Stimulated activated CD4-positive, alpha-beta T cell treated with anti-CD3 and anti-CD28 coated beads, TNF-alpha, amount 100 ng/mL, for 24 hours (primary cell): ENCODE measurements around the gene CPLX1.
A peak's percentile ranks its signal among the peaks of the same experiment; 100 is the strongest.
"Not testable (repeated sequence)": the region's sequence is repeated elsewhere in the genome, so short reads cannot be mapped to it uniquely, and the experiment has no call there.

ENCODE experiments used
- DNase-seq, 3 experiments: peaks; one replicate each; pipeline ENCODE4 v3.0.0-alpha.2; 2020; ENCODE audit warnings: low read depth in 3 of 3

Gene CPLX1

DNA sequence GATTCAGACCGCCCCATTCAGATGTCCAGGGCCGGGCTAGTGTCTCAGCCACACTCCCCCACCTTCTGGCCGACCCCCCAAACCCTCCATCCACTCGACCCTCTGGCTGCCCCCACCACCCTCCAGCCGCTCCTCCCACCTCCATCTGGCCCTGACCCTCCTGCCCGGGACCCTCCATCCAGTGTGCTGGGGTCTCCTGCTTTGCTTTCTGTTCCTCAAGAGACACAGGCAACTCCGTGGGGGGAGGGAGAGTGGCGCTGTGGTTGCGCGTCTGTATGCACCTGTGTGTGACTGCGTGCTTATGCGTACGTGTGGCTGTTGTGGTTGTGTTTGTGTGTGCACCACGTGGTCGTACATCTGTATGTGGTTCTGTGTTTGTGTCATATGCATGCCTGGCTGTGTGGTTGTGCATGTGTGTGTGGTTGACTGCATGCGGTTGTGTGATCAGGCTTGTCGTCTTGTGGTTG lies 33.3 kb downstream of the CPLX1 start:
- peak in 1 of 3 experiments; percentile 29 for DNase-seq

DNA sequence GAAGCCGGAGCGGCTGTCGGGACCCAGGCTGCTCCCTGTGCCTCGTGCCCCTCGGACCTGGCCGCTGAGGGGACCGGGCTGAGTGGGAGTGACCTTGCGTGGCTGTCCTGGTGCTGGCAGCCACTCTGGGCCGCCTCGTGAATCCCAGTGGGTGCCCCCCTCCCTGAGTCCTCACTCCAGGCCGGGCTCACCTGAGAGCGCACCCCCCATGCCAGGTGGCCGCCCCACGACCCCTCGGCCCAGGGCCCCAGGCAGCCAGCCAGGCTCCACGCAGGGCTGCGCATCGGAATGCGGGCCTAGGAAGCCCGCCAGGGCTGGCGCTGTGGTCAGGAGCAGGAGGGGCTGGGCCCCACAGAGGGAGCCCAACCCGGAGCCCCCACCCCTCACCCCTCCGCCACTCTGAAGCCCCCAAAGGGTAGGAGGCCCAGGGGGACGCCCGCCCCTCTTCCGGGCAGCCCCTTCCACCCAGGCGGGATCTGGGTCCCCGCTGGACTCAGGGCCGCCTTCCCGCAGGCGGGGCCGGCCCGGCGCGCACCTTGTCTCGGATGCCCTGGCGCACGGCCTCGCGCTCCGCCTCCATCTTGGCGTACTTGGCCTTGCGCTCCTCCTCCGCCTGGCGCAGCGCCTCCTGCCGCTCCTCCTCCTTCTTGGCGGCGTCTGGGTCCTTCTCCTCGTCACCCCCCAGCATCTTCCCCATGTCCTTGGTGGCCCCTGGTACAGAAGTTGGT lies 33.9 kb downstream of the CPLX1 start:
- peak in 1 of 3 experiments; percentile 48 for DNase-seq

DNA sequence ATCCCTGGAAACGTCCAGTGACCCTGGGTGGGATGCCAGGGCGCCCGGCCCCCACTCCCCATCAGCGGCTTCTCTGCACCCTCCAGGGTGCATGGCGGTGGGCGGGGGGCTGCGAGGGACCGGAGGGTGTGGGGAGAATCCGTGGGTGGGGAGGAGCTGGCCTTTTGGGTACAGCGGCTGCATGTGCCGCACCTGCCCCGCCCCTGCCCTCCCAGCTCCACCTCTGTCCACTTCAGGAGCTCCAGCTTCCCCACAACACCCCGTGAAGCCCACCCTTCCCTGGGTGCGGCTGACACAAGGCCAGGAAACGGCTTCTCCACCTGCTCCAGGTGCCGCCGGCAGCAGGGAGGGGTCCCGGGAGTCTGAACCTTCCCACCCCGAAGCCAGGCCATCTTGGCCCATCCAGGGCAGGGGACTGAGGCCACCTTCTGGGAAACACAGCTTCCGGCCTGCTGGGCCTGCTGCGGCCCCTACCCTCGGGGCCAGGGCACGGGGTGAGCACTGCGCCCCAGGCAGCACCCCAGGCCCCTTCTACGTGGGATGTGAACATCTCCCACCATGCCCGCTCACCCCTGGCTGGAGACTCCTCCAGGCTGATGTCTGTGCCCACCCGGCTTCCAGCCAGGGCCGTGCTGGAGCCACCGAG lies 34.6 kb downstream of the CPLX1 start:
- DNase-seq: no peak

DNA sequence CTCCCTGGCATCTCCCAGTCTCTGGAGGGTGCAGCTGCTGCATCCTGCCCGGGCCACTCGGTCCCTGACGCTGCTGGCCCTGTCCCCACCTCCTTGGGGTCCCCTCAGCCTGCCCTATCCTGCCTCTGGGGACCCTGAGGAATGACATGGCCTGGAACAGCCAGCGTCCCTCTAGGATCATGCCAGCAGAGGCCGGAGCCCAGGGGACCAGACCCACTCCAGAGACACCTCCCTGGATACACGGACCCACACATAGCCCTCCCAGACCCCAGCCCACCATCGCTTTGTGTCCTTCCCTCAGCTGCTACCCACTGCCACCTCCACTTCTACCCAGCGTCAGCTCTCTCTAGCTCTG lies 35.5 kb downstream of the CPLX1 start:
- no peak for DNase-seq

DNA sequence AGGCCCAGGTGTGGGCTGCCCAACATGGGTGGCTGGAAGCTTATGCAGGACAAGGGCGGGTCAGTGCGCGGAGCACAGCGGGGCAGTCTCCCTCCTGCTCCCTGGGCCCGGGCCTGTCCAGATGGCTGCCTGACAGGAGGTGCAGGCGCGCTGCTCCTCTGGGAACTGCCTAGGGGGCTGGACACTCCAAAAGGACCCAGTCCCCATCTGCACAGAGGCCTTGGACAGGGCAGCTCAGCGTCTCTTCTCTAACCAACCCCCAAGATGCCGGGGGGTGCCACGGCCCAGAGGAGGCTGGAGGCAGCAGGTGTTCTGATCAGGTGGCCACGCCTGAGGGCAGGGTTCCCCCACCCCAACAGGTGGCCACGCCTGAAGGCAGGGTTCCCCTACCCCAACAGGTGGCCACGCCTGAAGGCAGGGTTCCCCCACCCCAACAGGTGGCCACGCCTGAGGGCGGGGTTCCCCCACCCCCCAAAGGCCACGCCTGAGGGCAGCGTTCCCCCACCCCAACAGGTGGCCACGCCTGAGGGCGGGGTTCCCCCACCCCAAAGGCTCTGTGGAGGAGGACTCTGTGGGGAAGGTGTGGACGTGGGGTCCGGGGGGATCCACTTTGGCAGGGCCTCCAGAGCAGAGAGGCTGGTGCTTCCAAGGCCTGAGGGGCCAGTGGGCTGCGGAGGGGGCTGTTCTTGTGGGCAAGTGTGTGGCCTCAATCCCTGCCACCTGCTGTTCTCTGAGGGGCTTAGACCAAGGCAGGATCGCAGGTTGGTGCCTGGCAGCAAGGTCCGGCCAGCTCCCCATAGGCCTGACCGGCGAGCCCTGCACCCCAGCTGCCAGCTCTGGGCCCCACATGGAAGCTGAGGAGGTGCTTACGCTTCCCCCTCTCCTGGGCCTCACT lies 36.1 kb downstream of the CPLX1 start:
- no peak for DNase-seq

DNA sequence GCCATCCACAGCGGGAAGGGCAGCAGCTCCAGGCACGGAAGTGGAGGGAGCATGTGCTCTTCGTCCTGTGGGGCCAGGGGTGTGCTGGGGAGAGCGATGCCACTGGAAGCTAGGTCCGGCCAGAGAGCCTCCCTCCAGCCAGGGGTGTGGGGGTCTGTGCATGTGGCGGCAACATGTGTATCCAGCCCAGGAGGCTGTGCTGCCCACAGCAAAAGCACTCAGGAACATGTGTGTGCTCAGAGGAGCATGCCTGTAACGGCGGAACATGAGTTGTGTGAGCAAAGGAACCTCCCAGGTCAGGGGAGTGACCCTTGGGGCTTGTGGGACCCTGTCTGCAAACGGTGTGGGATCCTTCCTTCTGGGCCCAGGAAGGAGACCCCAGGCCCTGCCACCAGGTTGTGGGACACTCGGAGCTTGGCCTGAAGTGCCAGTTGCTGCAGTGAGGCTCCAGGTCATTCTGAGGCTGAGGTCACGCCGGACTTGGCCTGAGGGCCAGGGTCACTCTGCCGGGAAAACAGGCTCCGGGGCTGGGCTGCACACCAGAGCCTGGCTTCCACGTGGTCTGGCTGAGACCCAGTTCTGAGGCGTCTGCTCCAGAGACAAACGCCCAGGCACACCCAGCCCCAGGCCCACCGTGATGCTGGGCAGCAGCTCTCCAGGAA lies 37.2 kb downstream of the CPLX1 start:
- no peak for DNase-seq

DNA sequence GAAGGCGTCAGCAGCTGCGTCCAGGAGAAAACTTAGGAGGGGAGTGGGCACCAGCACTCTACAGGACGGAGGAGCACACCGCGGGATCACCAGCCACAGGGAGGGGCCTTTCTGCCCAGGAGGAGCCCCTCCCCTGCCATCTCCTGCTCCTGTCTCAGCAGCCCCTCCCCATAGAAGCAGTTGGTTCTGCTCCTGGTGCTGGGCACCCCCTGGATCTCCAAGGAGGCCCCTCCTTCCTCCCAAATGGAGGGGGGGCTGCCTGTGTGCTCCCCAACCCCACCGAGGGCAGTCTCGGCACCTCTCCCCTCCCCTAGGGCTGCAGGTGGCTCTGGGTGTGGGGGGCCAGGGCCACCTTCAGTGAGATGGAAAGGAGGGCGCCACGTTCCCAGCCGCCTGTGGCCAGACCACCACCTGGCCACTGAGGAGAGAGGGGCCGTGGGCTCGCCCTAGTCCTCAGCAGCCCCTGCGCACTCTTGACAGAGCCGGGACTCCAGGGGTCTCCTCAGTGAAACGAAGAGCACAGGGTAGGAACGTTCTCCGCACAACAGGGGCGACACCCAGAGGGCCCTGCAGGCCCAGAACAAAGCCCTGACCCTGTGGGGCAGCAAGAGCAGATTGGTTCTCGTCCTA lies 37.8 kb downstream of the CPLX1 start:
- no peak for DNase-seq

DNA sequence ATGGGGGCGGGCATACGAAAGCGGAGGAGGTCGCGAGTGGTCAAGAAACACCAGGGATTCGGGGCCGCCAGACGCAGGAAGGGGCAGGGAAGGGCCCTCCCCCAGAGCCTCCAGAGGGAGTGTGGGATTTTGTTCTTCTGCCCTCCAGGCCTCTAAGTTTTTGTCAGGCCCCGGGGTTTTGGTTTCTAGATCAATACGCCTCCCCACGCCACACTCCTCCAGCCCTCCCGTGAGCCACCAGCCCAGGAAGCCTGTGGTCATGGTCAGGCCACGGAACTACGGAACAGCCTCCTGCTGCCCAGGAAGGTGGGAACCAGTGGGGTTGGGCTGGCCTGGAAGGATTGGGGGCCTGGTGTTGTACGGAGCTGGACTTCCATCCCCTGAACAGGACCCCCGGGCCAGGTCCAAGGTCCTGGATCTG lies 38.4 kb downstream of the CPLX1 start:
- no peak for DNase-seq

DNA sequence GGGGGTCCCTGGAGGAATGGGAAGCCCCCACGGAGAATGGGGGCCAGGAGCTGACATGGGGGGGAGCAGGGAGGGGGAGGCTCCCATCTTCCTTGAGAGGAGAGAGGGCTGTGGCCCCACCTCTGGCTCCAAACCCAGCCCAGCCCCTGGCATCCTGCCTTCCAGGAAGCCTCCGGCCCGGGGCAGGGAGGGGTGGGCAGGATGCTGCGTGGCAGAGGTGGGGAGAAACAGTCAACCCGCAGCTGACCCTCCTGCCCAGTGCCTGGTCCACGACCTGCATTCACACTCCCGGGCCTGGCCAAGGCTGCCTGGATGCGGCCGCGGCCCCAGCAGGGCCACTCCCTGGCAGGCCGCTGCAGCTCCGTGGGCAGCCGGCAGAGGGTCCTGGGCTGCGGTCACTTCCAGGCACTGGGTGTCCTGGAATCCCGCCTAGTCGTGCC lies 39.0 kb downstream of the CPLX1 start:
- DNase-seq: no peak

DNA sequence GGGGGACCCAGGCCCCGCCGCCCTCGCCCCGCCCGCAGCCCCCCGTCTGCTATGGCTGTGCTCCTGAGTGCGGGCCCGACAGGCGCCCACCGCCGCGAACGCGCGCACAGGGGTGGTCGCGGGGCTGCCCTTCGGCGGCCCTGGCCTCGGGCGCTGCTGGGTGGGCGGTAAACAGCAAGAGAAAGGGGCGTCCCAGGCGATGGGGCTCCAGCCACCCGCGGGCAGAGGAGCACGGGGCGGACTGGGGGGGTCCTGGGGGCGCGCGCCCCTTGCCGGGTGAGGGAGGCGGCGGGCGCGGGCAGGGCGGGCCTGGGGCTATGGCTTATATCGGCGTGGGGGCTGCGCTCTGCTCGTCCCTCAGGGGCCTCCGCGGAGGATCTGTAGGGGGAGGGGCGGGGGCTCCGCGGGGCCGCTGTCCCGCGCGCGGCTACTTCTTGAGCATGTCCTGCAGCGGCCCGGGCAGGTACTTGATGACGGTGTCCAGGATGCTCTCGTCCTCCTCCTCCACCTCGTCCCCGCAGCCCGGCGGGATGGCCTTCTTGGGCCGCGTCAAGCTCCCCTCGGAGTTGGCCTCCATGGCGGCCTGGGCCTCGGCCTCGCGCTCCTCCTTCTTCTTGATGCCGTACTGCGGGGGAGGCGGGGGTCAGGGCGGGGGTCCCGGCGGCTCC lies 39.7 kb downstream of the CPLX1 start:
- no peak for DNase-seq

DNA sequence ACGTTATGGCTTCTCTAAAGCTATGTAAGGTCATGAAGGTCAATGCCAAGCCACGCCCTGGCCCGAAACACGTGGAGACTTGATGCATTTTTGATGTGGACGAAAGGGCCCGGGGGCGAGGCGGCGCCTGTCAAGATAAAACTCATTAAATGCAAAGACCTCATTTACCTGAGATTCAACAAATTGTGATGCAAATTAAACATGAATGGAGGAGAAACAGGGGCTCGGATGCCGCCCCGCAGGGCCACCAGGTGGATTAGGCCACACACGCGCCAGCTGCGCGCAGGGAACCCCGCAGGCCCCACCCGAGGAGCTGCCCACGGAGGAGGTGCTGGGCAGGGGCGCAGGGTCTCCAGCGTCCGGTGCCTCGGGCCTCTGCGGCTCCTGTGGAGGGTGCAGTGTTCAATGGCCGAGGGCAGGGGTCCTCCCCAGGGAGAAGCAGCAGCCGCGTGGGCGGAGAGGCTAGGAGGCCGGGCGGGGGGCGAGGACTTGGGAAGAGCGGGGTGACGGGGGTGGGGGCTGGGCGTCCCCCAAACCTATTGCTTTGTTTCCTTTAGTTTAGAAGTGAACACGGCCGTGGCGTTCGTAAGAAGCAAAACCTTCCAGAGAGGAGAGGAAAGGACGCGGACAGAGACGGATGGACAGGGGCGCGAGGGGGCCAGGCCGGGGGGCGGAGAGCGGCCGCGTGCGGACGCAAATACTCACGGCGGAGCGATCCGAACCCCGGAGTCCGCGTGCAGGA lies 40.4 kb downstream of the CPLX1 start:
- no peak for DNase-seq

DNA sequence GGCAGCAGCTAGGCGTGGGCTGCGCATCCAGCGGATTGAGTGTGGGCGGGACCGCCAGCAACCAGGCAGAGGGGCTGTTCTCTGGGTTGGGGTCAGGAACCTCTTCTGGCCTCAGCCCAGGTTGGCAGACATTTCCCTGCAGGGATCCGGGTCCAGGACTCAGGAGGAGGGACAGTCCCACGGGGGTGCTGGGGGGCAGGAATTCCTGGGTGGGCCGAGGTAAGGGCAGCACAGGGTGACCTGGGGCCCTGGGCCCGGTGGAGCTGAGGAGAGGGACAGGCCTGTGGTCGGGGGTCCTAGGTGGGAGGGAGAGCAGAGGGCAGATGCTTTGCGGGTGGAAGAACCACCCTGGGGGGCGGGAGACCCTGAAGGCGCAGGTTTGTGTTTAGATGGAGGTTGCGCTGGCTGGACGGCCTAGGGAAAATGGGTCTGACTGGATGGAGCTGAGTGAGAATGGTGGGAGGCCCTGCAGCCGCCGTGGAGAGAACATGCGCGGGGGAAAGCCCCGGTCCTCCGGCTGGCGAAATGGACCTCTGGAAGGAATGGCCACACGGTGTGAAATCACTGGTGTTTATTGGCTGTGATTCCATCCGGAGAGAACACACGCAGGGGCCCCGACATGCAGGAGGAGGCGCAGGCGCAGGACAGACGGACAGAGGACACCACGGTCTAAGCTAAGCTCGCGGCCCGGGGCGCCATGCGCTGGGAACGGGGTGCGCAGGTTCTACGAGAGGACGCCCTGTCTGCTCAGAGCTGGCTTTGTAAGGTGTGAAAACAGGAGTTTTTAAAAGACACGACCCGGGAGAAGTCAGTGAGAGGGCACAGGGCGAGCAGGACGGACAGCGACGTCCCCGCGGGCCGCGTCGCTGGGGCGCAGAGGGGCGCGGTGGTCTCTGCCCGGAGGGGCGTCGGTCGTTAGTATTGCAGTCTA lies 41.3 kb downstream of the CPLX1 start:
- DNase-seq: no peak

DNA sequence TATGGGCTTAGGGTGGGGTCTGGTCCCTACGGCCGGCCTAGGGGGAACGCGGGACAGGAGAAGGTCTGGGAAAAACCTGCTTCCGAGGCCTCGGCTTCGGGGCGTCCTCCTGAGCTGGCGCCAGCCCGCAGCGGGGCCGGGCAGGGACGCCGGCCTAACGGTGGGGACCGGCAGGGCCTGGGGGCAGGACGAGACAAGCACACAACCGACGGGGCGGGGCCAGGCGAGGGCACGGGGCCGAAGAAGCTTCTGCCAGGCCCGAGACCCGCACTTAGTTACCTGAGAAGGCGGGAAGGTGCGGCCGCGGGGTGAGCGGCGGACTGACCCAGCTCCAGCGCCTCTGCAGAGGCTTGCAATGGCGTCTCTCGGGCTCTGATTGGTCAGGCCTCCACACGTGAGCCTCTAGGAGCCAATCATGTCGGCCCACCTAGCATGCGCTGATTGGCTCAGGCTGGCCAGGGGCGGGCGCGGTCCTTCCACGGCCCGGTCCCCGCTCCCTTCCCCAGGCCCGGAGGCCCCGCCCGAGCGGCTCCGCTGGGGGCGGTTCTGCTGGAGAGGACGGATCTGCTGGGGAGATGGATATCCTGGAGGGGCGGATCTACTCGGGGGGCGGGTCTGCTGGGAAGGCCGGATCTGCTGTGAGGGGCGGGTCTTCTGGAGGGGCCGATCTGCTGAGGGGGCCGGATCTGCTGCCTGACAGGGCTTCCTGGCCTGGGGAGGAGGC lies 44.3 kb downstream of the CPLX1 start:
- DNase-seq: peak; percentile 97 to 98 (median 97)

DNA sequence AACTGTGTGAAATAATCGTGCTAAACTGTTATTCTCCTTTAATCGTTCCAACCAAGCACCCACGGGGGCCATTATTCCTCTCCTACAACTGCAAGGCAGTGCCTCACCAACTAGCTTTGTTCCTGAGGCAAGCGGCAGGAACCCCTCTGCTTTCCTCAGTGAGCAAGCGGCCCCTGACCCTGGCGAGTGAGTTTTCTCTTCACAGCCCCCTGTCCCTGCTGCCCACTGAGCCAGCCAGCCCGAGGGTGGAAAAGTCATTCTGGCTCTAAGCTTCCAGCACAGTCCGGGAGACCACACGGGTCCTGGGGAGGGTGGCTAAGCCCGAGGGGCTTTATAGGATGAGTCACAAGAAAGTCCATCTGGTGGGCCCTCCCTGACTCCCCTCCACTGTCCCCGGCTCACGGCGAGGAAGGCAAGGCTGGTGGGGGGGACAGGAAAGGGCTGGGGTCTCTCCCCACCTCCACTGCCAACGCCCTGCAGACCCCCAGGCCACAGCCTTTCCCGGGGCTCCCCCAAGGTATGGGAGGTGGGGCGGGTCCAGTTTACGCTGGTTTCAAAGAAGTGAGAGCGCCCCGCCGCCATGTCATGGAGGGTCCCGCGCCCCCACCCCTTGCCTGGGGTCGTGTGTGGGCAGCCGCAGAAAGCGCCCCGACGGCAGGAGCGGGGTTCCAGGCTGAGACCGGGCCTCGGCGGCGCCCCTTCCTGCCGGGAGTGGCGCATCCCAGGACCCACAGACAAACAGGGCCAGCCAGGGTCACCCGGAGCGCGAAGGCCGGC lies 45.0 kb downstream of the CPLX1 start:
- DNase-seq: no peak

DNA sequence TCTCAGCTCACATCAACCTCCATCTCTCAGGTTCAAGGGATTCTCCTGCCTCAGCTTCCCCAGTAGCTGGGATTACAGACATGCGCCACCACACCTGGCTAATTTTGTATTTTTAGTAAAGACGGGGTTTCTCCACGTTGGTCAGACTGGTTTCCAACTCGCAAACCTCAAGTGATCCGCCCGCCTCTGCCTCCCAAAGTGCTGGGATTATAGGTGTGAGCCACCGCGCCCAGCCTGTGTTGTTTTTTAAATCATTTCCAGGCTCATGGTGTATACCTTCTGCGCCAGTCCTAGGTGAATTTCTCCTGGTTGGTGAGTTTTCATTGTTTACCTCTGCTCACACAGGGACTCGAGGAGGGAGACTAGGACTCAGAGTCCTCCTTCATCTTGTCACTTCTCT lies 45.7 kb downstream of the CPLX1 start:
- not testable (repeated sequence) for DNase-seq

DNA sequence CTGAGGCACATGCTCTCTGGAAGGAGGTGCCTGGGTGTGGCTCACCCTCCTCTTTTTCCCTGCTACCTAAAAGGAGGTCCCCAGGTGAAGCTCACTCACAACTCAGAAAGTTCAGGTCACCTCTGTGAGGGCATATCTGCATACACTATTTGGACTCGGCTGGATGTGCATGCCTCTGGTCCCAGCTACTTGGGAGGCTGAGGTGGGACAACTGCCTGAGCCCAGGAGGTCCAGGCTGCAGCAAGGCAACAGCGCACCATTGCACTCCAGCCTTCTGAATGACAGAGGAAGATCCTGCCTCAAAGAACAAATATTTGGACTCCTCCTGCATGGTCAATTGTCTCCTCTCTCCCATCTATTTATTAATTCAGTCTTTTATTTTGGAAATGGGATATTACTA lies 46.4 kb downstream of the CPLX1 start:
- no peak for DNase-seq

DNA sequence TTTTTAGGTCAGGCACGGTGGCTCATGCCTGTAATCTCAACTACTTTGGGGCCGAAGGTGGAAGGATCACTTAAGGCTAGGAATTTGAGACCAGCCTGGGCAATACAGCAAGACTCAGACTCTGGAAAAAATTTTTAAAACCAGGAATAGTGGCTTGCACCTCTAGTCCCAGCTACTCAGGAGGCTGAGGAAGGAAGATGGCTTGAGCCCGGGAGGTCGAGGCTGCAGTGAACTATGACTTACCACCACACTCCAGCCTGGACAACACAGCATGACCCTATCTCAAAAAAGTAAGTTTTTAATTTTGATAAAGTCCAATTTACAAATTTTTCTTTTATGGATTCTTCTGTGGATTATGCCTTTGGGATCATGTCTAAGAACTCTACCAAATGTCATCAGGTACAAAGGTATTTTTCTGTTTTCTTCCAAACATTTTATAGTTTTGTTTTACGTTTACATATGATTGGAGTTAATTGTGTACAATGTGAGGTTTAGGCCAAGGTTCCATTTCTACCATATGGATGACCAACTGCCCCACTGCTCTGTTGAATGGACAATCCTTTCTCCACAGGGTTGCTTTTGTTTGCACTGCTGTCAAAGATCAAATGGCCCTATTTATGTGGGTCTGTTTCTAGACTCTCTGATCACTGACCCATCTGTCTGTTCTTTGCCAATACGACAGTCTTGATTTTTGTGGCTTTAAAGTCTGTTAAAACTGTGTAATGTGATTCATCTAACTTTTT lies 48.2 kb downstream of the CPLX1 start:
- DNase-seq: no peak
